Measurements from ENCODE around the gene ATP1B3. TPM values are rescaled to one million over a fixed set of nuclear protein-coding genes. Genes with fewer than 3 reads are reported as not detected.

The ATP1B3 gene
- total RNA-seq, 1 donor from 2014 or later = 103 TPM

GRCh38 chr3:141938011-141938500 is 61.6 kb downstream of the ATP1B3 start:
- TF ChIP-seq, protein P1, sequence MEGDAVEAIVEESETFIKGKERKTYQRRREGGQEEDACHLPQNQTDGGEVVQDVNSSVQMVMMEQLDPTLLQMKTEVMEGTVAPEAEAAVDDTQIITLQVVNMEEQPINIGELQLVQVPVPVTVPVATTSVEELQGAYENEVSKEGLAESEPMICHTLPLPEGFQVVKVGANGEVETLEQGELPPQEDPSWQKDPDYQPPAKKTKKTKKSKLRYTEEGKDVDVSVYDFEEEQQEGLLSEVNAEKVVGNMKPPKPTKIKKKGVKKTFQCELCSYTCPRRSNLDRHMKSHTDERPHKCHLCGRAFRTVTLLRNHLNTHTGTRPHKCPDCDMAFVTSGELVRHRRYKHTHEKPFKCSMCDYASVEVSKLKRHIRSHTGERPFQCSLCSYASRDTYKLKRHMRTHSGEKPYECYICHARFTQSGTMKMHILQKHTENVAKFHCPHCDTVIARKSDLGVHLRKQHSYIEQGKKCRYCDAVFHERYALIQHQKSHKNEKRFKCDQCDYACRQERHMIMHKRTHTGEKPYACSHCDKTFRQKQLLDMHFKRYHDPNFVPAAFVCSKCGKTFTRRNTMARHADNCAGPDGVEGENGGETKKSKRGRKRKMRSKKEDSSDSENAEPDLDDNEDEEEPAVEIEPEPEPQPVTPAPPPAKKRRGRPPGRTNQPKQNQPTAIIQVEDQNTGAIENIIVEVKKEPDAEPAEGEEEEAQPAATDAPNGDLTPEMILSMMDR (IDR thresholded peaks at IDR 0.05; ENCODE audit: unreplicated experiment) = no peak
- H3K27me3 Mint-ChIP-seq = no peaks in the 10 kb centered on the region

GRCh38 chr3:141939759-141940158 is 63.3 kb downstream of the ATP1B3 start:
- Mint-ChIP-seq H3K4me3 (ENCODE audit: low read depth) (no peak overlapping the region), H3K27me3 (no peaks in the 10 kb centered on the region), H3K9me3 (ENCODE audit: low read depth) (peaks cover 5% of the 10 kb centered on the region), H3K4me1 (ENCODE audit: low read depth) (peaks cover 7% of the 10 kb centered on the region), H3K36me3 (ENCODE audit: insufficient read depth) (peaks cover 8% of the 10 kb centered on the region), H3K27ac (no peak overlapping the region)
- DNase-seq (ENCODE audit: low spot score, unreplicated experiment) = no peak
- TF ChIP-seq, protein P1 (IDR thresholded peaks at IDR 0.05; ENCODE audit: unreplicated experiment) = no peak

More at GRCh38 chr3:141938011-141938500, 61.6 kb downstream of the ATP1B3 start:
- H3K27ac Mint-ChIP-seq = no peak overlapping the region
- no peak for DNase-seq (ENCODE audit: low spot score, unreplicated experiment)
- H3K36me3 Mint-ChIP-seq (ENCODE audit: insufficient read depth) = peaks cover 11% of the 10 kb centered on the region
- H3K4me3 Mint-ChIP-seq (ENCODE audit: low read depth) = no peak overlapping the region
- peaks cover 7% of the 10 kb centered on the region for H3K4me1 Mint-ChIP-seq (ENCODE audit: low read depth)
- peaks cover 5% of the 10 kb centered on the region for H3K9me3 Mint-ChIP-seq (ENCODE audit: low read depth)

- peaks cover 5% of the 10 kb centered on the region for H3K9me3 Mint-ChIP-seq (ENCODE audit: low read depth)
- no peak for DNase-seq (ENCODE audit: low spot score, unreplicated experiment)
- no peak overlapping the region for H3K27ac Mint-ChIP-seq
- H3K4me3 Mint-ChIP-seq (ENCODE audit: low read depth) = no peak overlapping the region
- TF ChIP-seq, protein P1 (IDR thresholded peaks at IDR 0.05; ENCODE audit: unreplicated experiment) = no peak
- peaks cover 8% of the 10 kb centered on the region for H3K36me3 Mint-ChIP-seq (ENCODE audit: insufficient read depth)
- peaks cover 7% of the 10 kb centered on the region for H3K4me1 Mint-ChIP-seq (ENCODE audit: low read depth)
- no peaks in the 10 kb centered on the region for H3K27me3 Mint-ChIP-seq
Measured at GRCh38 chr3:141940194-141940776, 63.8 kb downstream of the ATP1B3 start.

DNA sequence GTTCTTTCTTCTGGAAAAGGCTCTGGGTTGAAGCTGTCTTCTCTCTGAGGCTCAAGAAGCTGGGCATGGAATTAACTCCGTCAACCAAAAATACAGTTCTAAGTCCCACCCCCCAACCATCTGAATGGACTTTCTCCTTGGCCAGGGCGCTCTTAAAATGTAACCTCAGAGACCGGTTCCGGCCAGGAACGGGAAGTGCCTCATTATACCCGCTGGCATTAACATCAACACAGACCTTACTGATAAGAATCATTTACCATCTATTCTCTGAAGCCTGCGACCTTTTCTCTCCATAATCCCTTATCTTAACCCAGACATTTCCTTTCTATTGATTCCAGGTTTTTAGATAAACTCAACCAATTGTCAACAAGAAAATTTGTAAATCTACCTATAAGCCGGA is 64.7 kb downstream of the ATP1B3 start:
- H3K4me1 Mint-ChIP-seq (ENCODE audit: low read depth) = peaks cover 7% of the 10 kb centered on the region
- H3K27me3 Mint-ChIP-seq = no peaks in the 10 kb centered on the region
- H3K27ac Mint-ChIP-seq = peak overlapping the region; percentile 83
- peaks cover 8% of the 10 kb centered on the region for H3K36me3 Mint-ChIP-seq (ENCODE audit: insufficient read depth)
- H3K9me3 Mint-ChIP-seq (ENCODE audit: low read depth) = peaks cover 5% of the 10 kb centered on the region
- DNase-seq (ENCODE audit: low spot score, unreplicated experiment) = no peak
- TF ChIP-seq, protein P1 (IDR thresholded peaks at IDR 0.05; ENCODE audit: unreplicated experiment) = no peak
- no peak overlapping the region for H3K4me3 Mint-ChIP-seq (ENCODE audit: low read depth)

DNA sequence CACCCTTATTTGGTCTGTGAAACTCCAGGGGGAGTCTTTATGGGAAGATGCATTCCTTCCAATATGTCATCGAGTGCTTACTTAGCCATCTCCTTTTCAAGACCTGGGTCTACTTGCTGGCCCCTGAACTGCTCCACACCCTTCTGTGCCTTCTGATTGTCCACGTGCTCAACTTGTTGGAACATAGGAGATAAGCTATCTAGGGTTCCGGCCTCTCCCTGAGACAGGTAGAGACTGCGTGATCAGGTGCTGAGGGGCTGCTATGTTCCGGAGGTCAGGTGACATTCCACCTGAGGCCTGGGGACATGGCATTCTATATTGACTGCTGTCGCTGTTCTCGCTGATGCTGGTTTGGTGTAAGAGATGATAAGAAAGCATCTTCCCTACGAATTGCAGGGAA is 65.6 kb downstream of the ATP1B3 start:
- Mint-ChIP-seq H3K36me3 (ENCODE audit: insufficient read depth) (peaks cover 8% of the 10 kb centered on the region), H3K27ac (peak overlapping the region; percentile 67), H3K27me3 (no peaks in the 10 kb centered on the region), H3K4me3 (ENCODE audit: low read depth) (no peak overlapping the region), H3K4me1 (ENCODE audit: low read depth) (peaks cover 7% of the 10 kb centered on the region), H3K9me3 (ENCODE audit: low read depth) (peaks cover 5% of the 10 kb centered on the region)
- TF ChIP-seq, protein P1 (IDR thresholded peaks at IDR 0.05; ENCODE audit: unreplicated experiment) = no peak
- DNase-seq (ENCODE audit: low spot score, unreplicated experiment) = no peak

Measured in progenitor cell of endocrine pancreas (in vitro differentiated cells).